Thyroid gland (tissue), 4 donors: Measurements from ENCODE around the gene GEMIN2. TPM values are rescaled to one million over a fixed set of nuclear protein-coding genes. Genes with fewer than 3 reads are reported as not detected.

Experiments
- DNase-seq, 2 donors: peaks; one replicate each; pipeline ENCODE4 v3.0.0-alpha.2; 2019
- H3K27ac ChIP-seq, 3 donors: fragments of 200-600 bp; sonication (generic); 1 replicate in 2 of 3; 2 replicates in 1 of 3; pipeline ENCODE4 v1.5.1; 2016 to 2019; ENCODE audit warnings: mild to moderate bottlenecking in 1 of 3, moderate library complexity in 1 of 3
- H3K27me3 ChIP-seq: fragments of 200-600 bp; sonication (generic); one replicate; pipeline ENCODE4 v1.5.1; 2019
- H3K36me3 ChIP-seq, 2 donors: fragments of 200-600 bp; sonication (generic); one replicate each; pipeline ENCODE4 v1.5.1; 2016 to 2019
- H3K4me1 ChIP-seq, 2 donors: fragments of 200-600 bp; sonication (generic); one replicate each; pipeline ENCODE4 v1.5.1; 2017 to 2019
- H3K4me3 ChIP-seq, 3 donors: fragments of 200-600 bp; sonication (generic); replicated peaks in 1 of 3; 1 replicate in 2 of 3; 2 replicates in 1 of 3; pipeline ENCODE4 v1.5.1; 2016; ENCODE audit warnings: mild to moderate bottlenecking in 1 of 3
- H3K9me3 ChIP-seq: fragments of 200-600 bp; sonication (generic); one replicate; pipeline ENCODE4 v1.5.1; 2017
- POLR2A ChIP-seq, 2 donors: fragments of 450-650 bp; IDR thresholded peaks; one replicate each; pipeline ENCODE4 v1.6.1; 2017; ENCODE audit warnings: antibody characterized with exemption in 2 of 2, mild to moderate bottlenecking in 2 of 2, moderate library complexity in 1 of 2
- WGBS, 2 donors: methylation state at CpG; one replicate each; pipeline ENCODE4 v1.1.5; 2017; 5-methylcytosine and 5-hydroxymethylcytosine counted together
- intact Hi-C: fragments of 100-400 bp; cut with DNase I; formaldehyde crosslinking; loops from one replicate; pipeline ENCODE4 v1.15.1; 2023
- total RNA-seq, 4 donors: library from RNA; depleted of rRNA; stranded (reverse); fragments of >200 nt; gene quantifications; one replicate each; pipeline ENCODE4 v1.2.3, GENCODE V29; 2016
- TF ChIP-seq, protein P1 (sequence below), 6 experiments: fragments of 200-600 bp in 3 of 6; fragments of 450-650 bp in 3 of 6; sonication (generic) in 3 of 6; IDR thresholded peaks; one replicate each; pipeline ENCODE4 v1.5.1; 2016 to 2019; ENCODE audit warnings: antibody characterized with exemption in 6 of 6, mild to moderate bottlenecking in 2 of 6, inconsistent platforms in 1 of 6, moderate library complexity in 1 of 6

GEMIN2 gene
- total RNA-seq, 4 donors from 2014 or later, result 11.3 to 33.7 (median 18.2) TPM

DNA sequence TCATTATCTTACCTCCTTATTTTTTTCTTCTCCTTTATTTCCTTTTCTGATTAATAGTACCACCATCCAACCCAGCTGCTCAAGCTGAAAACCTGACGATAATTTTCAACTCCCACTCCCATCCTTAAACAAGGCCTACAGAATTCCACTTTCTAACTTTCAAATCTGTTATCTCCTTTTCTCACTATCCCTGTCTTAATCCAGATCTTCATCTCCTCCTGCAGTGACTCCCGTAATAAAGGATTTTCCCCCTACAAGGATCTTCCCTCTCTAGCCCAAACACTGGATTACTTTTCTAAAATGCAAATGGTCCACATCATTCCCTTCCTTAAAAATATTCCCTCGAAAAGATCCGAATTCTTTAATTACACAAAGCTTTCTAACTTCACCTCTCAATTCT, 54.5 kb downstream of the GEMIN2 start:
- Histone ChIP-seq H3K9me3 (no peaks in the 10 kb centered on the region), H3K27ac (no peak overlapping the region), H3K27me3 (no peaks in the 10 kb centered on the region), H3K4me3 (peak overlapping the region in 2 of 3 donors; percentile 72 to 81), H3K4me1 (peaks cover 17 to 30% of the 10 kb centered on the region in 2 donors), H3K36me3 (no peaks in the 10 kb centered on the region)
- 58 to 65% methylated on average over 4 of the region's 4 CpGs for WGBS, 2 donors
- TF ChIP-seq, protein P1, sequence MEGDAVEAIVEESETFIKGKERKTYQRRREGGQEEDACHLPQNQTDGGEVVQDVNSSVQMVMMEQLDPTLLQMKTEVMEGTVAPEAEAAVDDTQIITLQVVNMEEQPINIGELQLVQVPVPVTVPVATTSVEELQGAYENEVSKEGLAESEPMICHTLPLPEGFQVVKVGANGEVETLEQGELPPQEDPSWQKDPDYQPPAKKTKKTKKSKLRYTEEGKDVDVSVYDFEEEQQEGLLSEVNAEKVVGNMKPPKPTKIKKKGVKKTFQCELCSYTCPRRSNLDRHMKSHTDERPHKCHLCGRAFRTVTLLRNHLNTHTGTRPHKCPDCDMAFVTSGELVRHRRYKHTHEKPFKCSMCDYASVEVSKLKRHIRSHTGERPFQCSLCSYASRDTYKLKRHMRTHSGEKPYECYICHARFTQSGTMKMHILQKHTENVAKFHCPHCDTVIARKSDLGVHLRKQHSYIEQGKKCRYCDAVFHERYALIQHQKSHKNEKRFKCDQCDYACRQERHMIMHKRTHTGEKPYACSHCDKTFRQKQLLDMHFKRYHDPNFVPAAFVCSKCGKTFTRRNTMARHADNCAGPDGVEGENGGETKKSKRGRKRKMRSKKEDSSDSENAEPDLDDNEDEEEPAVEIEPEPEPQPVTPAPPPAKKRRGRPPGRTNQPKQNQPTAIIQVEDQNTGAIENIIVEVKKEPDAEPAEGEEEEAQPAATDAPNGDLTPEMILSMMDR (IDR thresholded peaks at IDR 0.05), result no peak
- no peak for TF ChIP-seq POLR2A (IDR thresholded peaks at IDR 0.05)
- no peak for DNase-seq
- intact Hi-C loops, result no loop called here

DNA sequence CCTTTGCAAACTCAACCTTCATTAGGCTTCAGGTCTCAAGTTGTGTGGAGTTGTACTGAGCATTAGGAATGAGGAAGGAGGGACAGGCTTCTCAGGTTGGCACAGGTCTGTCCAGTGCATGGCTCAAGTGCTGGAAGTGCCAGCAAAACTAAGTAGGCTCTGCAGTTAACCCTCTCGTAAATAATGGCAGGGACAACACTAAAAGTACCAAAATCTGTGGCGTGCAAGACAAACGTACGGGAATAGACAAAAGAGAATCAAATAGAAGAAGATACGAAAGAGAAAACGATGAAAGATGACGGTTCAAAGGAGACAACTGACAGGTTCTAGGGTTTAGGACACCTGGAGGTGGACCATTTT, 55.4 kb downstream of the GEMIN2 start:
- Histone ChIP-seq H3K27ac (peak overlapping the region; percentile 82 to 98 (median 96)), H3K27me3 (no peaks in the 10 kb centered on the region), H3K9me3 (no peaks in the 10 kb centered on the region), H3K4me1 (peaks cover 17 to 30% of the 10 kb centered on the region in 2 donors), H3K36me3 (no peaks in the 10 kb centered on the region), H3K4me3 (peak overlapping the region; percentile 11 to 81 (median 72))
- intact Hi-C loops, result no loop called here
- DNase-seq, result peak; percentile 52 to 55
- TF ChIP-seq, protein P1 (IDR thresholded peaks at IDR 0.05), result no peak
- TF ChIP-seq POLR2A (IDR thresholded peaks at IDR 0.05), result no peak
- WGBS, 2 donors, result 0 to 1% methylated on average over 7 of the region's 7 CpGs

DNA sequence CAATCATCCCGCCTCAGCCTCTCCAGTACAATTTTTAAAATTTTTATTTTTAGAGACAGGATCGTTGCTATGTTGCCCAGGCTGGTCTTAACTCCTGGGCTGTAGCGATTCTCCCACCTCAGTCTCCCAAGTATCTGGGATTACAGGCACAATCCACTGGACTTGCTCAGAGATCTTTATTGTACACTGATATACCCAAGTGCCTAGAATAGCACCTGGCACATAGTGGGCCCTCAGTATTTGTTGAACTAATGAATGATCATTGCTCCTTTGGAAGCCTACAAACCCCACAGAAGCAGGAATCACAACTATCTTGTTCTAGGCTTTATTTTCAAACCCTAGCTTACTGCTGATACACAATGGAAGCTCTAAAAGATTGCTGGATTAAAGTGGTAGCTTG, 59.1 kb downstream of the GEMIN2 start:
- Histone ChIP-seq H3K36me3 (peaks cover 17 to 18% of the 10 kb centered on the region in 2 donors), H3K27ac (no peak overlapping the region), H3K4me3 (no peak overlapping the region), H3K4me1 (peaks cover 10 to 20% of the 10 kb centered on the region in 2 donors), H3K9me3 (no peaks in the 10 kb centered on the region), H3K27me3 (no peaks in the 10 kb centered on the region)
- 94 to 95% methylated on average over 3 of the region's 3 CpGs for WGBS, 2 donors
- intact Hi-C loops, result loop anchor here (5.0 to 10.0 kb wide), 2 partner anchors 56 to 252 kb away; no protein-coding TSS in a partner anchor
- DNase-seq, result no peak
- TF ChIP-seq, protein P1 (IDR thresholded peaks at IDR 0.05), result no peak
- TF ChIP-seq POLR2A (IDR thresholded peaks at IDR 0.05), result no peak

DNA sequence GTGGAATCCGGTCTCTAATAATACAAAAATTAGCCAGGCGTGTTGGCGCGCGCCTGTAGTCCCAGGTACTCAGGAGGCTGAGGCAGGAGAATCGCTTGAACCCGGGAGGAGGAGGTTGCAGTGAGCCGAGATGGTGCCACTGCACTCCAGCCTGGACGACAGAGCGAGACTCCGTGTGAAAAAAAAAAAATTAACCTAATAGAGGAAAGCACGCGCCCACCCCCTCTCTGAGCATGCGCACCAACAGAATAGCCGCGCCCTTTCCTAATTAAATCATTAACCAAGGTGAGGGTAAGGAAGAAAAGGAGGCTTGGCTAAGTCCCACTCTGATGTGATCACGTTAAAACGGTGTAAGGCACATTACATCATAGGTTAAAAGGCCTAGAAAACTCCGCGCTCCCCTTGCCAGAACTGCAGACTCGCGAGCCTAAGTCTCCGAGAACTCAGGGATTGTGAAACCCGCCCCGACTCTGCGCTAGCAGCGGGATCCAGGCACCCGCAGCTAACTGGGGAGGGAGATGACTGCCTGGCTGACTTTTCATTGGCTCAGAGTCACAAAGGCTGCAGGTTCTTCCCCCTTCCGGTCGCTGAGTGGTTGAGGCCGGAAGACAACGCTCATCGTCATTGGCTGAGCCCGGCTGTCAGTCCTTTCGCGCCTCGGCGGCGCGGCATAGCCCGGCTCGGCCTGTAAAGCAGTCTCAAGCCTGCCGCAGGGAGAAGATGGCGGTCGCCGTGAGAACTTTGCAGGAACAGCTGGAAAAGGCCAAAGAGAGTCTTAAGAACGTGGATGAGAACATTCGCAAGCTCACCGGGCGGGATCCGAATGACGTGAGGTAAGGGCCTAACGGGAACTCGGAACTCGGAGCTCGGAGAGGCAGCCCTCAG, 60.7 kb downstream of the GEMIN2 start, which contains the start of gene PNN:
TSS of gene PNN (plus strand) at position 695 of the 885 bp plus-strand sequence. CDS start at position 721, 26 bp downstream.
- peak; percentile 97 to 98 for DNase-seq
- H3K36me3 ChIP-seq, result peaks cover 33 to 34% of the 10 kb centered on the region in 2 donors
- H3K27me3 ChIP-seq, result no peaks in the 10 kb centered on the region
- no peaks in the 10 kb centered on the region for H3K9me3 ChIP-seq
- peak within 1 kb of the TSS; percentile 85 to 95 (median 94) for H3K27ac ChIP-seq
- WGBS, 2 donors, result 5% methylated on average over 50 to 53 of the region's 56 CpGs
- peak in 1 of 2 donors; percentile 93 for TF ChIP-seq POLR2A (IDR thresholded peaks at IDR 0.05)
- TF ChIP-seq, protein P1 (IDR thresholded peaks at IDR 0.05), result peak in 1 of 6 experiments; percentile 2
- H3K4me3 ChIP-seq, result peak within 1 kb of the TSS; percentile 51 to 75 (median 67)
- intact Hi-C loops, result loop anchor here (5.0 to 10.0 kb wide), 2 partner anchors 58 to 250 kb away; no protein-coding TSS in a partner anchor
- H3K4me1 ChIP-seq, result peaks cover 0 to 10% of the 10 kb centered on the region in 2 donors
